ENCODE data around the gene CTNND2.
"Not testable (repeated sequence)": the region's sequence is repeated elsewhere in the genome, so short reads cannot be mapped to it uniquely, and the experiment has no call there.

Gene CTNND2

GRCh38 chr5:11851965-11852716 lies 52.1 kb downstream of the CTNND2 start:
- ATAC-seq (no peak), DNase-seq (no peak)
- no peaks in the 10 kb centered on the region for H3K27me3 Mint-ChIP-seq
- no peaks in the 10 kb centered on the region for H3K36me3 Mint-ChIP-seq (ENCODE audit: low read depth)
- no peak overlapping the region for H3K4me3 Mint-ChIP-seq
- H3K4me1 Mint-ChIP-seq = no peaks in the 10 kb centered on the region
- H3K27ac Mint-ChIP-seq = no peak overlapping the region
- peaks cover 10% of the 10 kb centered on the region for H3K9me3 Mint-ChIP-seq

- Mint-ChIP-seq H3K4me1 (no peaks in the 10 kb centered on the region), H3K36me3 (ENCODE audit: low read depth) (no peaks in the 10 kb centered on the region)
Observed at GRCh38 chr5:11851416-11851815, 52.8 kb downstream of the CTNND2 start.

GRCh38 chr5:11828566-11828965 lies 75.7 kb downstream of the CTNND2 start:
- not testable (repeated sequence) for H3K4me3 Mint-ChIP-seq; H3K27ac Mint-ChIP-seq; H3K36me3 Mint-ChIP-seq (ENCODE audit: low read depth); ATAC-seq; H3K27me3 Mint-ChIP-seq; H3K4me1 Mint-ChIP-seq; DNase-seq
- H3K9me3 Mint-ChIP-seq = peaks cover 28% of the 10 kb centered on the region

More at GRCh38 chr5:11851416-11851815, 52.8 kb downstream of the CTNND2 start:
- Mint-ChIP-seq H3K9me3 (peaks cover 10% of the 10 kb centered on the region), H3K4me3 (no peak overlapping the region), H3K27ac (no peak overlapping the region), H3K27me3 (no peaks in the 10 kb centered on the region)
- ATAC-seq = no peak
- DNase-seq = no peak

- Mint-ChIP-seq H3K4me3 (no peak overlapping the region), H3K36me3 (ENCODE audit: low read depth) (no peaks in the 10 kb centered on the region), H3K4me1 (no peaks in the 10 kb centered on the region), H3K9me3 (peaks cover 12% of the 10 kb centered on the region), H3K27ac (no peak overlapping the region), H3K27me3 (no peaks in the 10 kb centered on the region)
- ATAC-seq (no peak), DNase-seq (no peak)
Observed at GRCh38 chr5:11822598-11822997, 81.6 kb downstream of the CTNND2 start.

- no peak for ATAC-seq
- Mint-ChIP-seq H3K27me3 (no peaks in the 10 kb centered on the region), H3K27ac (no peak overlapping the region), H3K4me1 (no peaks in the 10 kb centered on the region), H3K36me3 (ENCODE audit: low read depth) (no peaks in the 10 kb centered on the region), H3K9me3 (peaks cover 5% of the 10 kb centered on the region), H3K4me3 (no peak overlapping the region)
- DNase-seq = no peak
Observed at GRCh38 chr5:11815916-11816315, 88.3 kb downstream of the CTNND2 start.

- no peaks in the 10 kb centered on the region for H3K27me3 Mint-ChIP-seq
- DNase-seq (no peak), ATAC-seq (no peak)
- no peaks in the 10 kb centered on the region for H3K36me3 Mint-ChIP-seq (ENCODE audit: low read depth)
- peaks cover 5% of the 10 kb centered on the region for H3K9me3 Mint-ChIP-seq
- no peak overlapping the region for H3K27ac Mint-ChIP-seq
- no peak overlapping the region for H3K4me3 Mint-ChIP-seq
- no peaks in the 10 kb centered on the region for H3K4me1 Mint-ChIP-seq
Observed at GRCh38 chr5:11815481-11815880, 88.8 kb downstream of the CTNND2 start.

- no peaks in the 10 kb centered on the region for H3K27me3 Mint-ChIP-seq
- H3K36me3 Mint-ChIP-seq (ENCODE audit: low read depth) = no peaks in the 10 kb centered on the region
Observed at GRCh38 chr5:11814373-11814772, 89.9 kb downstream of the CTNND2 start.

GRCh38 chr5:11809407-11809806 lies 94.8 kb downstream of the CTNND2 start:
- no peaks in the 10 kb centered on the region for H3K27me3 Mint-ChIP-seq
- no peaks in the 10 kb centered on the region for H3K36me3 Mint-ChIP-seq (ENCODE audit: low read depth)
- DNase-seq = no peak
- H3K4me3 Mint-ChIP-seq = no peak overlapping the region
- no peaks in the 10 kb centered on the region for H3K9me3 Mint-ChIP-seq
- no peak for ATAC-seq
- no peak overlapping the region for H3K27ac Mint-ChIP-seq
- no peaks in the 10 kb centered on the region for H3K4me1 Mint-ChIP-seq

More at GRCh38 chr5:11814373-11814772, 89.9 kb downstream of the CTNND2 start:
- no peak for ATAC-seq
- DNase-seq = no peak
- Mint-ChIP-seq H3K4me3 (no peak overlapping the region), H3K27ac (no peak overlapping the region), H3K4me1 (no peaks in the 10 kb centered on the region), H3K9me3 (peaks cover 5% of the 10 kb centered on the region)

GRCh38 chr5:11803436-11803835 lies 100.8 kb downstream of the CTNND2 start:
- H3K27ac Mint-ChIP-seq = no peak overlapping the region
- no peaks in the 10 kb centered on the region for H3K36me3 Mint-ChIP-seq (ENCODE audit: low read depth)
- H3K9me3 Mint-ChIP-seq = no peaks in the 10 kb centered on the region
- H3K4me1 Mint-ChIP-seq = no peaks in the 10 kb centered on the region
- ATAC-seq (no peak), DNase-seq (no peak)
- no peaks in the 10 kb centered on the region for H3K27me3 Mint-ChIP-seq
- H3K4me3 Mint-ChIP-seq = no peak overlapping the region

- H3K4me1 Mint-ChIP-seq = no peaks in the 10 kb centered on the region
- no peaks in the 10 kb centered on the region for H3K36me3 Mint-ChIP-seq (ENCODE audit: low read depth)
- H3K27ac Mint-ChIP-seq = no peak overlapping the region
- H3K27me3 Mint-ChIP-seq = no peaks in the 10 kb centered on the region
- H3K9me3 Mint-ChIP-seq = no peaks in the 10 kb centered on the region
- ATAC-seq (no peak), DNase-seq (no peak)
- H3K4me3 Mint-ChIP-seq = no peak overlapping the region
Observed at GRCh38 chr5:11801061-11801460, 103.2 kb downstream of the CTNND2 start.

GRCh38 chr5:11797132-11797531 lies 107.1 kb downstream of the CTNND2 start:
- Mint-ChIP-seq H3K36me3 (ENCODE audit: low read depth) (no peaks in the 10 kb centered on the region), H3K27ac (no peak overlapping the region), H3K4me3 (no peak overlapping the region), H3K4me1 (no peaks in the 10 kb centered on the region), H3K27me3 (no peaks in the 10 kb centered on the region), H3K9me3 (peaks cover 7% of the 10 kb centered on the region)
- ATAC-seq (no peak), DNase-seq (no peak)

- H3K9me3 Mint-ChIP-seq = peaks cover 7% of the 10 kb centered on the region
- DNase-seq (no peak), ATAC-seq (no peak)
- H3K36me3 Mint-ChIP-seq (ENCODE audit: low read depth) = no peaks in the 10 kb centered on the region
- H3K4me3 Mint-ChIP-seq = no peak overlapping the region
- H3K27me3 Mint-ChIP-seq = no peaks in the 10 kb centered on the region
- H3K4me1 Mint-ChIP-seq = no peaks in the 10 kb centered on the region
- H3K27ac Mint-ChIP-seq = no peak overlapping the region
Observed at GRCh38 chr5:11793396-11793795, 110.8 kb downstream of the CTNND2 start.

- ATAC-seq (no peak), DNase-seq (no peak)
- H3K4me3 Mint-ChIP-seq = no peak overlapping the region
- H3K9me3 Mint-ChIP-seq = peaks cover 7% of the 10 kb centered on the region
- H3K27me3 Mint-ChIP-seq = no peaks in the 10 kb centered on the region
- H3K36me3 Mint-ChIP-seq (ENCODE audit: low read depth) = no peaks in the 10 kb centered on the region
- no peaks in the 10 kb centered on the region for H3K4me1 Mint-ChIP-seq
- H3K27ac Mint-ChIP-seq = no peak overlapping the region
Observed at GRCh38 chr5:11792621-11793020, 111.6 kb downstream of the CTNND2 start.

- Mint-ChIP-seq H3K4me3 (no peak overlapping the region), H3K27me3 (no peaks in the 10 kb centered on the region), H3K27ac (no peak overlapping the region), H3K36me3 (ENCODE audit: low read depth) (no peaks in the 10 kb centered on the region), H3K9me3 (peaks cover 7% of the 10 kb centered on the region), H3K4me1 (no peaks in the 10 kb centered on the region)
- ATAC-seq (no peak), DNase-seq (no peak)
Observed at GRCh38 chr5:11791792-11792191, 112.5 kb downstream of the CTNND2 start.

- H3K36me3 Mint-ChIP-seq (ENCODE audit: low read depth) = no peaks in the 10 kb centered on the region
- H3K4me1 Mint-ChIP-seq = no peaks in the 10 kb centered on the region
- DNase-seq (no peak), ATAC-seq (no peak)
- no peaks in the 10 kb centered on the region for H3K27me3 Mint-ChIP-seq
- no peak overlapping the region for H3K27ac Mint-ChIP-seq
- no peak overlapping the region for H3K4me3 Mint-ChIP-seq
- H3K9me3 Mint-ChIP-seq = peaks cover 4% of the 10 kb centered on the region
Observed at GRCh38 chr5:11790201-11790600, 114.0 kb downstream of the CTNND2 start.

All from activated naive CD8-positive, alpha-beta T cell treated with anti-CD3 and anti-CD28 coated beads, Interleukin-2, amount 50 U/mL, for 24 hours (primary cell).